Keratinocyte (primary cell): ENCODE results near the gene ERICH6. TPM values are rescaled to one million over a fixed set of nuclear protein-coding genes. Genes with fewer than 3 reads are reported as not detected.

ENCODE experiments used
- DNase-seq: peaks from one replicate; pipeline ENCODE4 v3.0.0-alpha.2; 2011; ENCODE audit warnings: low read depth, missing footprints, low spot score
- FAIRE-seq: peaks from 2 replicates; lab custom pipeline; 2011; peaks lifted over from hg19 to GRCh38; lab: Jason Lieb, UNC
- H2AFZ ChIP-seq: 2 replicates; pipeline ENCODE4 v1.6.0; 2012; ENCODE audit warnings: low read length, control low read depth, inconsistent platforms; ENCODE audit not compliant: control insufficient read depth
- H3K27ac ChIP-seq: 2 replicates; pipeline ENCODE4 v1.5.1; 2011; ENCODE audit warnings: low read length; ENCODE audit not compliant: control insufficient read depth, insufficient read depth
- H3K27me3 ChIP-seq: 3 replicates; pipeline ENCODE4 v1.6.0; 2011; ENCODE audit warnings: low read length; ENCODE audit not compliant: control insufficient read depth, insufficient read depth; ENCODE audit errors: extremely low read depth
- H3K36me3 ChIP-seq, 2 experiments: 2 replicates in 1 of 2; 3 replicates in 1 of 2; pipeline ENCODE4 v1.5.1; 2011; ENCODE audit warnings: low read length in 2 of 2, mild to moderate bottlenecking in 1 of 2; ENCODE audit not compliant: control insufficient read depth in 2 of 2, insufficient read depth in 2 of 2; ENCODE audit errors: extremely low read depth in 1 of 2
- H3K4me1 ChIP-seq: 3 replicates; pipeline ENCODE4 v1.5.1; 2011; ENCODE audit warnings: low read length; ENCODE audit not compliant: control insufficient read depth, insufficient read depth; ENCODE audit errors: extremely low read depth
- H3K4me2 ChIP-seq: 3 replicates; pipeline ENCODE4 v1.6.0; 2011; ENCODE audit warnings: low read depth, low read length; ENCODE audit not compliant: control insufficient read depth, insufficient read depth; ENCODE audit errors: extremely low read depth
- H3K4me3 ChIP-seq, 3 experiments: fragments of 200-600 bp in 1 of 3; sonication (generic) in 1 of 3; 2 replicates in 2 of 3; 3 replicates in 1 of 3; pipeline ENCODE4 v1.5.1; 2011 to 2016; ENCODE audit warnings: low read length in 3 of 3, mild to moderate bottlenecking in 3 of 3, control low read depth in 2 of 3, inconsistent platforms in 1 of 3, low read depth in 1 of 3, mixed read lengths in 1 of 3, mixed run types in 1 of 3, moderate library complexity in 1 of 3; ENCODE audit not compliant: control insufficient read depth in 2 of 3, insufficient read depth in 2 of 3; ENCODE audit errors: extremely low read depth in 1 of 3
- H3K79me2 ChIP-seq: 2 replicates; pipeline ENCODE4 v1.6.0; 2012; ENCODE audit warnings: low read length; ENCODE audit not compliant: control insufficient read depth, insufficient read depth
- H3K9ac ChIP-seq: 3 replicates; pipeline ENCODE4 v1.6.0; 2011; ENCODE audit warnings: low read length; ENCODE audit not compliant: control insufficient read depth, insufficient read depth; ENCODE audit errors: extremely low read depth
- H3K9me1 ChIP-seq: 3 replicates; pipeline ENCODE4 v1.6.0; 2011; ENCODE audit warnings: low read length; ENCODE audit not compliant: control insufficient read depth, insufficient read depth; ENCODE audit errors: extremely low read depth
- H3K9me3 ChIP-seq: 2 replicates; pipeline ENCODE4 v1.5.1; 2012; ENCODE audit warnings: low read depth, low read length; ENCODE audit not compliant: control insufficient read depth
- H4K20me1 ChIP-seq: 3 replicates; pipeline ENCODE4 v1.6.0; 2011; ENCODE audit warnings: low read length; ENCODE audit not compliant: control insufficient read depth, insufficient read depth; ENCODE audit errors: extremely low read depth
- EZH2 ChIP-seq: IDR thresholded peaks from one replicate; pipeline ENCODE4 v1.6.1; 2012; ENCODE audit warnings: inconsistent platforms, mild to moderate bottlenecking, low read length, moderate library complexity
- dilution Hi-C: fragments of 300-500 bp; cut with MboI; formaldehyde crosslinking; loops from one replicate; pipeline ENCODE4 v1.7.0; 2020; ENCODE audit warnings: low sequenced_read_pairs; ENCODE audit not compliant: extremely low pct_ligation_motif_present
- polyA plus RNA-seq, 5 experiments: library from polyadenylated mRNA; depleted of rRNA in 3 of 5; stranded (reverse) in 3 of 5; stranded (forward) in 1 of 5; unstranded in 1 of 5; fragments of >200 nt; gene quantifications; 1 replicate in 1 of 5; 2 replicates in 3 of 5; 3 replicates in 1 of 5; pipeline versions ENCODE4 v1.2.1 to v1.2.3, GENCODE V29; 2011 to 2012; ENCODE audit warnings: missing spikeins in 2 of 5, low read depth in 1 of 5, low replicate concordance in 1 of 5
- TF ChIP-seq, protein P1 (sequence below), 3 experiments: IDR thresholded peaks in 1 of 3; conservative IDR thresholded peaks in 1 of 3; optimal IDR thresholded peaks in 1 of 3; 2 replicates in 2 of 3; 3 replicates in 1 of 3; pipeline versions ENCODE3 to v1.5.1; 2011; ENCODE audit warnings: low read length in 3 of 3, mild to moderate bottlenecking in 3 of 3, moderate library complexity in 2 of 3, control low read depth in 1 of 3, inconsistent platforms in 1 of 3; ENCODE audit not compliant: insufficient read depth in 2 of 3; ENCODE audit errors: extremely low read depth in 1 of 3

ERICH6 gene
- polyA plus RNA-seq, 1 donor (not counting 4 experiments of a cell fraction or from before 2014, with no cell fraction given): 0.03 TPM

DNA sequence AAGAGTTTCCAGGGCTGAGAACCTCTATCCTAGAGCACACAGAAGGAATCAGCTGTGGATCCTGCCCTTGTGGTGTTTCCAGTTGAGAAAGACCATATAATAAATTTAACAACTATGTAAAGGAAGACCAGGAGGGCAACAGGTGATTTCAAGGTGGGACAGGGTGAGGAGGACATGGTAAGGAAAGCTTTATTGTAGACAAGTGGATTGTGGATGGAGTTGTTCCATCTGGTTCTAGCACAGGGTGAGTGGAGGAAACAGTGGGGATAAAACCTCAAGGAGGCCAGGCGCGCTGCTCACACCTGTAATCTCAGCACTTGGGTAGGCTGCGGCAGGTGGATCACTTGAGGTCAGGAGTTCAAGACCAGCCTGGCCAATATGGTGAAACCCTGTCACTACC lies 42.1 kb upstream of the ERICH6 start:
- H3K4me2 ChIP-seq: no peak overlapping the region
- H3K9me3 ChIP-seq: no peaks in the 10 kb centered on the region
- TF ChIP-seq EZH2: no peak
- TF ChIP-seq, protein P1, sequence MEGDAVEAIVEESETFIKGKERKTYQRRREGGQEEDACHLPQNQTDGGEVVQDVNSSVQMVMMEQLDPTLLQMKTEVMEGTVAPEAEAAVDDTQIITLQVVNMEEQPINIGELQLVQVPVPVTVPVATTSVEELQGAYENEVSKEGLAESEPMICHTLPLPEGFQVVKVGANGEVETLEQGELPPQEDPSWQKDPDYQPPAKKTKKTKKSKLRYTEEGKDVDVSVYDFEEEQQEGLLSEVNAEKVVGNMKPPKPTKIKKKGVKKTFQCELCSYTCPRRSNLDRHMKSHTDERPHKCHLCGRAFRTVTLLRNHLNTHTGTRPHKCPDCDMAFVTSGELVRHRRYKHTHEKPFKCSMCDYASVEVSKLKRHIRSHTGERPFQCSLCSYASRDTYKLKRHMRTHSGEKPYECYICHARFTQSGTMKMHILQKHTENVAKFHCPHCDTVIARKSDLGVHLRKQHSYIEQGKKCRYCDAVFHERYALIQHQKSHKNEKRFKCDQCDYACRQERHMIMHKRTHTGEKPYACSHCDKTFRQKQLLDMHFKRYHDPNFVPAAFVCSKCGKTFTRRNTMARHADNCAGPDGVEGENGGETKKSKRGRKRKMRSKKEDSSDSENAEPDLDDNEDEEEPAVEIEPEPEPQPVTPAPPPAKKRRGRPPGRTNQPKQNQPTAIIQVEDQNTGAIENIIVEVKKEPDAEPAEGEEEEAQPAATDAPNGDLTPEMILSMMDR (optimal IDR thresholded peaks at IDR 0.05 in 1 of 3, IDR thresholded peaks at IDR 0.05 in 1 of 3, conservative IDR thresholded peaks at IDR 0.05 in 1 of 3; ENCODE audit: extremely low read depth in 1 of 3, insufficient read depth in 2 of 3, low read length in 3 of 3): no peak
- FAIRE-seq (no peak), DNase-seq (no peak)
- H3K4me1 ChIP-seq: peaks cover 31% of the 10 kb centered on the region
- H3K27me3 ChIP-seq: no peaks in the 10 kb centered on the region
- H2AFZ ChIP-seq: no peak overlapping the region
- dilution Hi-C loops: no loop called here
- H3K4me3 ChIP-seq: no peak overlapping the region
- H3K36me3 ChIP-seq: peaks cover 8 to 9% of the 10 kb centered on the region in 2 experiments
- H3K9ac ChIP-seq: no peak overlapping the region
- H3K27ac ChIP-seq: no peak overlapping the region
- no peaks in the 10 kb centered on the region for H3K9me1 ChIP-seq
- no peaks in the 10 kb centered on the region for H4K20me1 ChIP-seq
- peaks cover 76% of the 10 kb centered on the region for H3K79me2 ChIP-seq

DNA sequence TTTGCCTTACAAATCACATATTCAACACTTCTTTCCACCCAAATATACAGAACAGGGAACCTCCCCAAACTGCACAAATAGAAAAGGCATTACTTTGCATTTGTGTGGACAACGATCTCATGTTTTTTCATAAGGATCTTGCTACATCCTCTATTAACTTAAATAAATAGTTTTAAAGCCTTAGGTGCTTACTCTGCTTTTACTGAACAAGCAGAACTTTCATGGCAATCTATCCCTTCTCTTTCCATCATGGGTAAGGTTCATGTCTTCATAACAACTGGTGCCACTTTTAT lies 41.1 kb upstream of the ERICH6 start:
- Histone ChIP-seq H3K9me1 (no peaks in the 10 kb centered on the region), H3K27ac (peak overlapping the region; percentile 87), H3K36me3 (peaks cover 9 to 12% of the 10 kb centered on the region in 2 experiments), H3K79me2 (peaks cover 70% of the 10 kb centered on the region), H3K27me3 (no peaks in the 10 kb centered on the region), H3K9ac (peak overlapping the region; percentile 63), H4K20me1 (no peaks in the 10 kb centered on the region), H3K9me3 (no peaks in the 10 kb centered on the region), H3K4me3 (peak overlapping the region in 2 of 3 experiments; percentile 9 to 30), H3K4me2 (peak overlapping the region; percentile 58), H3K4me1 (peaks cover 31% of the 10 kb centered on the region), H2AFZ (no peak overlapping the region)
- DNase-seq (no peak), FAIRE-seq (no peak)
- dilution Hi-C loops: no loop called here
- TF ChIP-seq, protein P1 (optimal IDR thresholded peaks at IDR 0.05 in 1 of 3, IDR thresholded peaks at IDR 0.05 in 1 of 3, conservative IDR thresholded peaks at IDR 0.05 in 1 of 3; ENCODE audit: extremely low read depth in 1 of 3, insufficient read depth in 2 of 3, low read length in 3 of 3): no peak
- TF ChIP-seq EZH2: no peak
